ENCODE measurements around the gene WNT9B.
"Not testable (repeated sequence)": the region's sequence is repeated elsewhere in the genome, so short reads cannot be mapped to it uniquely, and the experiment has no call there.

WNT9B gene

GRCh38 chr17:46821482-46822387 is 29.6 kb upstream of the WNT9B start:
- DNase-seq (ENCODE audit: low read depth in 2 of 2), result no peak

GRCh38 chr17:46822388-46822921 is 28.9 kb upstream of the WNT9B start:
- no peak for DNase-seq (ENCODE audit: low read depth in 2 of 2)

GRCh38 chr17:46823657-46824056 is 27.7 kb upstream of the WNT9B start:
- no peak for DNase-seq (ENCODE audit: low read depth in 2 of 2)

GRCh38 chr17:46826116-46826515 is 25.3 kb upstream of the WNT9B start:
- no peak for DNase-seq (ENCODE audit: low read depth in 2 of 2)

GRCh38 chr17:46827274-46827673 is 24.1 kb upstream of the WNT9B start:
- DNase-seq (ENCODE audit: low read depth in 2 of 2), result no peak

GRCh38 chr17:46831573-46832330 is 19.6 kb upstream of the WNT9B start:
- DNase-seq (ENCODE audit: low read depth in 2 of 2), result no peak

GRCh38 chr17:46832331-46832821 is 19.0 kb upstream of the WNT9B start:
- DNase-seq (ENCODE audit: low read depth in 2 of 2), result no peak

GRCh38 chr17:46832945-46833839 is 18.2 kb upstream of the WNT9B start:
- no peak for DNase-seq (ENCODE audit: low read depth in 2 of 2)

- DNase-seq (ENCODE audit: low read depth in 2 of 2), result no peak
Observed at GRCh38 chr17:46833840-46834208, 17.6 kb upstream of the WNT9B start.

- DNase-seq (ENCODE audit: low read depth in 2 of 2), result no peak
Observed at GRCh38 chr17:46834846-46835245, 16.5 kb upstream of the WNT9B start.

- no peak for DNase-seq (ENCODE audit: low read depth in 2 of 2)
Observed at GRCh38 chr17:46836500-46836899, 14.9 kb upstream of the WNT9B start.

GRCh38 chr17:46837521-46837920 is 13.9 kb upstream of the WNT9B start:
- DNase-seq (ENCODE audit: low read depth in 2 of 2), result no peak

GRCh38 chr17:46839211-46839610 is 12.2 kb upstream of the WNT9B start:
- no peak for DNase-seq (ENCODE audit: low read depth in 2 of 2)

- not testable (repeated sequence) for DNase-seq (ENCODE audit: low read depth in 2 of 2)
Observed at GRCh38 chr17:46840596-46840995, 10.8 kb upstream of the WNT9B start.

GRCh38 chr17:46841561-46842379 is 9.6 kb upstream of the WNT9B start:
- DNase-seq (ENCODE audit: low read depth in 2 of 2), result no peak

GRCh38 chr17:46842835-46843234 is 8.5 kb upstream of the WNT9B start:
- DNase-seq (ENCODE audit: low read depth in 2 of 2), result no peak

- DNase-seq (ENCODE audit: low read depth in 2 of 2), result no peak
Observed at GRCh38 chr17:46847204-46848191, 3.9 kb upstream of the WNT9B start.

GRCh38 chr17:46848534-46848933 is 2.8 kb upstream of the WNT9B start:
- DNase-seq (ENCODE audit: low read depth in 2 of 2), result no peak

- no peak for DNase-seq (ENCODE audit: low read depth in 2 of 2)
Observed at GRCh38 chr17:46850688-46851028, 725 bp upstream of the WNT9B start.

Data from stimulated activated CD8-positive, alpha-beta memory T cell treated with anti-CD3 and anti-CD28 coated beads, Interleukin-7, amount 100 ng/mL, for 4 hours (primary cell).